Lower leg skin (tissue), 3 donors: ENCODE results near the gene CA9.

Experiments
- POLR2A ChIP-seq, 2 donors: fragments of 450-650 bp; IDR thresholded peaks; one replicate each; pipeline ENCODE4 v1.6.1; 2016 to 2017; ENCODE audit warnings: antibody characterized with exemption in 2 of 2, mild to moderate bottlenecking in 1 of 2, moderate library complexity in 1 of 2
- TF ChIP-seq, protein P1 (sequence below), 3 donors: fragments of 450-650 bp; IDR thresholded peaks; one replicate each; pipeline ENCODE4 v1.5.1; 2016; ENCODE audit warnings: antibody characterized with exemption in 3 of 3, mild to moderate bottlenecking in 3 of 3, moderate library complexity in 2 of 3

DNA sequence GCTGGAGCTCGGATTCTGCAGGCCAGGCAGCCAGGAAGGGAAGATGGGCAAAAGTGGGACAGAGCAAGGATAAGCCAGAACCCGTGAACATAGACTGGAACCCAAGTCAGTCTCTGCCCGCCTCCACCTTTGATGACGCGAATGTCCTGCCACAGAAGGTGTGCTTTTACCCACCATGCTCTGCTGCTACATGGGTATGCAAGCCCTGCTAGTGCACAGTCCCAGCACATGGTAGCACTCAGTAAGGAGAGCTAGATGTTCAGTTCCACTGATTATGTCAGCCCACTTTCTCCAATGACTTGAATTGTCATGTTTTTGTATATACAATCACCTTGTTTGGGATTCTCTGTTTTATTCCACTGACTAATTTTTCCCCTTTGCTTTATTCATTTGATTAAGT is 44.1 kb upstream of the CA9 start:
- TF ChIP-seq, protein P1, sequence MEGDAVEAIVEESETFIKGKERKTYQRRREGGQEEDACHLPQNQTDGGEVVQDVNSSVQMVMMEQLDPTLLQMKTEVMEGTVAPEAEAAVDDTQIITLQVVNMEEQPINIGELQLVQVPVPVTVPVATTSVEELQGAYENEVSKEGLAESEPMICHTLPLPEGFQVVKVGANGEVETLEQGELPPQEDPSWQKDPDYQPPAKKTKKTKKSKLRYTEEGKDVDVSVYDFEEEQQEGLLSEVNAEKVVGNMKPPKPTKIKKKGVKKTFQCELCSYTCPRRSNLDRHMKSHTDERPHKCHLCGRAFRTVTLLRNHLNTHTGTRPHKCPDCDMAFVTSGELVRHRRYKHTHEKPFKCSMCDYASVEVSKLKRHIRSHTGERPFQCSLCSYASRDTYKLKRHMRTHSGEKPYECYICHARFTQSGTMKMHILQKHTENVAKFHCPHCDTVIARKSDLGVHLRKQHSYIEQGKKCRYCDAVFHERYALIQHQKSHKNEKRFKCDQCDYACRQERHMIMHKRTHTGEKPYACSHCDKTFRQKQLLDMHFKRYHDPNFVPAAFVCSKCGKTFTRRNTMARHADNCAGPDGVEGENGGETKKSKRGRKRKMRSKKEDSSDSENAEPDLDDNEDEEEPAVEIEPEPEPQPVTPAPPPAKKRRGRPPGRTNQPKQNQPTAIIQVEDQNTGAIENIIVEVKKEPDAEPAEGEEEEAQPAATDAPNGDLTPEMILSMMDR (IDR thresholded peaks at IDR 0.05) = no peak
- TF ChIP-seq POLR2A (IDR thresholded peaks at IDR 0.05) = no peak
